HG03103 (cell line): ENCODE results near the gene OR51I2.

Experiments used
- ATAC-seq: cut with Tn5 transposase; IDR thresholded peaks from one replicate; pipeline ENCODE4 v1.9.1; 2021; ENCODE audit warnings: low read depth; ENCODE audit not compliant: unreplicated experiment

The OR51I2 gene, protein sequence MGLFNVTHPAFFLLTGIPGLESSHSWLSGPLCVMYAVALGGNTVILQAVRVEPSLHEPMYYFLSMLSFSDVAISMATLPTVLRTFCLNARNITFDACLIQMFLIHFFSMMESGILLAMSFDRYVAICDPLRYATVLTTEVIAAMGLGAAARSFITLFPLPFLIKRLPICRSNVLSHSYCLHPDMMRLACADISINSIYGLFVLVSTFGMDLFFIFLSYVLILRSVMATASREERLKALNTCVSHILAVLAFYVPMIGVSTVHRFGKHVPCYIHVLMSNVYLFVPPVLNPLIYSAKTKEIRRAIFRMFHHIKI

DNA sequence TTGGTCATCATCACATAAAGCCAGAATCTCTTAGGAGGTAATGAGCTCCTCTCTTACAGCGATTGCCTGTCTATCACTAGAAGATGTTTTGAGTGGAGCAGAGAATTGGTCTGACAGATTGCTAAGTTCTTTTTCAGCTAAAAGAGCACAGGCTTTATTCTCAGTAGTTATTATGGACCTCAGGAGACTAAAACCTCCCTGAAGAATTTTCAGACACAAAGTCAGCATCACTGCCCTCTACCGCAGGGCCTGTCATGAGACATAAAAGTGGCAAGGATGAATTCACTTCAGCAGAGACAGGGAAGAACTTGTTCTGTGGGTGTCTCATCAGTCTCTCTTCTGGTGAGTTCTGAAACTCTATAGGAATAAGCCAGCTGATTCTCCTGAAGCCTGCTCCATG is at the start of gene OR51I2:
TSS of gene OR51I2 (plus strand) at position 301 of the 400 bp plus-strand sequence. CDS start 4,166 bp downstream, outside the sequence.
- ATAC-seq, result no peak

DNA sequence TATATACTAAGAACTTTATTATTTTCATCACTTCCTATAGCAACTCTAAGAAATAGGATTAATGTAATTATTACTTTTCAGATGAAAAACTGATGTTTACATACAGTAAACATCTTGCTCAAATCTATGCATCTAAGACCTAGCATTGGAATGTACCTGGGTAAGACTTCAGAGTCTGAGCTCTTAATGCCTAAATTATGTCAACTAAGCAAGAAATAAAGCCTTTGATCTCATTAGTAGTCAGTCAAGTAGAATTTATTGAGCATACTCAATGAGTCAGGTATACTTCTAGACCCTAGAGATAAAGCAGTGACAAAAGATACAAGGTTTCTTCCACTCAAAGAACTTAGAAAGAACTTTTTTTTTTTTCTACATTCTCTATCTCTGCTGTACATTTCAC is 44.0 kb upstream of the OR51I2 start:
- ATAC-seq, result no peak

DNA sequence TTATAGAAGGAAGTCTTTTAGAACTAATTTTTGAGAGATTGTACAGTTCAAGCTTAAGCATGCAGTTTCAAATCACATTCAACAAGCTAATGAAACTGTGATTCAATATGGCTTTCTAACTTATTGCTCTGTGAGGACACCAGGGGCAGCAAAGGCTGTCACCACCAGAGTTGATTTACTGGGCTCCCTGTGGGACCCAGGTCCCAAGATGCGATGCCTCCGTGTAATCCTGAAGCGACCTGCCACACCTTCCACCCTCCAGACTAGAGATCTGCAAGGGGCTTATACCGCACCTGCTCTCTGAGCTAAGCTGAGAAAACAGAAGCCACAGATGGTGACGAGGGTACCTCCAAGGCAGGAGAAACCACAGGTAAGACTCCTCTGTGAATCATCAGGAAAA is 28.1 kb upstream of the OR51I2 start:
- no peak for ATAC-seq

GRCh38 chr11:5421811-5422210 is 27.3 kb upstream of the OR51I2 start, which contains the start of gene OR51Q1:
OR51Q1 (plus strand) TSS chr11:5422111; CDS start chr11:5422201, 90 bp downstream.
- no peak for ATAC-seq

DNA sequence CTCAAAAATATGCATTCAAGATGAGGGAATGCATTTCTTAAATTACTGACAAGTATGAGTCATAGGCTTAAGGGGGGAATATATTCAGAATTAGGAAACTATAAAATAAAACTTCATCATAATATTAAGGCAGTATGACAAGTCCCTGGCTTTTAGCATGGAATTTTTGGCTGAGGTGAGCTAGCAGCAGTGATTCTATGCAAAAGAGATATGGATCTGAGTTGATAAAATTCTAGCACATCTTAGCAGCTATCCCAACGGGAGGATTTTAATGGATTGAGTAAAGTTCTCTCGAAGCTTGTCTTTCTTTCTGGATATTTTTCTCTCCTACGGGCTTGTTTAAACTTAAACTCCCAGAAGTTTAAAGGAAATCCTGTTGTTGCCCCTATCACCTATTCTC is 26.0 kb upstream of the OR51I2 start:
- no peak for ATAC-seq

DNA sequence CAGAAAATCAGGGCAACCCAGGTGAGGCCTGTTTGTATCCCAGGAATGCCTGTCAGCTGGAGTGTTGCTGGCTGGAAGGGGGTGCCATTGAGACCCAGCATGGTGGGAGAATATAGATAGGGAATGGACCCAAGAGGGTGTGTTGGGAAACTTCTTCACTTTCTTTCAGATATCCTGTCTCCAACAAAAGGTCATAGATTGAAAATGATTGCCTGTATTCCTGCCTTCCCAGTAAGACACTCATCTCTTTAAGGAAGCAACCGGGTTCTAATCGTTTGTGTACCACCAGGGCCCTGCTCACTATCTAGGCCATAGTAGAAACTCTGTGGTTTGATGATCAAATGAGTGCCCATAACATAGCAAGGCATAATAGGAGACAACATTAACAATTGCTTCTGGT is 7.7 kb upstream of the OR51I2 start, which contains the start of gene OR51I1:
TSS of gene OR51I1 (minus strand) at position 101 of the 400 bp plus-strand sequence. CDS start at position 101, 0 bp downstream.
- no peak for ATAC-seq

GRCh38 chr11:5443835-5444393 is 5.2 kb upstream of the OR51I2 start:
- ATAC-seq, result no peak

GRCh38 chr11:5449432-5449831 is 309 bp downstream of the OR51I2 start:
- no peak for ATAC-seq

- ATAC-seq, result no peak
These were observed 12.0 kb downstream of the OR51I2 start for GRCh38 chr11:5460983-5461621.

DNA sequence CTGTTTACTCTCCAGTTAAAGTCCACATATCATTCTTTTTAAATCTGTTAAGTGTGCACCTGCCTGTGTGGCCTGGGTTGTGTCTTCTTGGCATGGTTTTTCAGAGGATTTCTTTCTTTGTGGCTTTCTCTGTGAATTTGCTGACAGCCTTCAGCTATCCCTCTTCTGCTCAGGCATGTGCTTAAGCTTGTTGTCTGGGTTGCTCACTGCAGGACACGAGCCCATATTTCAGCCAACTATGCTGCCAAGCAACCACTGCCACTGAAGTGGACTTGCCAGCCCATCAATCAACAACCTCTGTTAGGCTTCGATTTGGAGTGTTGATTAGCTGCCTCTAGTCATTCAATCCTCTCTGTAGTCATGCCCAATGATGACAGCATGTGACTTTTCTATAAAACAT is 18.4 kb downstream of the OR51I2 start:
- no peak for ATAC-seq

GRCh38 chr11:5473921-5474320 is 24.8 kb downstream of the OR51I2 start:
- ATAC-seq, result no peak

DNA sequence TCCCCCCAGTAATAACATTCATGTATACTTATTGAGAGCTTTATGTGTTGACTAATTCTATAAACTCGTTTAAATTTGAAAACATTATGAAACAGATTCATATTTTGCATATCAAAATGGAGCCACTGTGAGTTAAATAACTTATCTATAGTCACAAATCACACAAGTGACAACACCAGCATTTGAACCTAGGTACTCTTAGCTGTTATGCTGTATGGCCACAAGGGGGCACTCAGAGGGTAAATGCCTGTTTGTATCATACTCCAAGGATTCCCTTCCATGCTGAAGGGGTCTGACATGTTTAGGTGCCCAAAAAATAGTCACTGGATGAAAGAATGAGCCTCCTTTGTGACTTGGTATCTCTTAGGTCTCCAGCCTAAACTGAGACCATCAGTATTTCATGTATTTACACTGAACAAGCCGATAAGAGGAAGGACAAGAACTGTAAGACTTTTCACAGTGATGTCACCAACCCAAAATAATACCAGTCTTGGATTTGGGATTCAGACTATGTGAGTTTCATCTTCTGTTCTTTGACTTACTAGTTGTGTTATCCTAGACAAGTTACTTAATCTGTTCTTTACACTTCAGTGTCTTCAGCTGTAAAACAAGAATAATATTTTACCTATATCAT is 27.2 kb downstream of the OR51I2 start:
- peak; percentile 94 for ATAC-seq

DNA sequence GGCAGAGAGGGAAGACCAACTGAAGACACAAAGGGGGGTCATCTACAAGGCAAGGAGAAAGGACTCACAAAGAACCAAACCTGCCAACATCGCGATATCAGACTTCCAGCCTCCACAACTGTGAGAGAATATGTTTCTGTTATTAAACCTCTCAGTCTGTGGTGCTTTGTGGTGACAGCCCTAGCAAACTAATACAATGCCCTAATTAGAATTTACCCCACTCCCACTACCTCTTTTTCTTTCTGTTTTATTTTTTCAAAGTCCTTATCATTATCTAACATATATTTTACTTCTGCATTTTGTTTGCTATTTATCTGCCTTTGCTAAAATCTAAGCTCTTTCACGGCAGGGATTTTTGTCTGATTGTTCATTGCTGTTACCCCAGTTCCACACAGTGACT is 36.9 kb downstream of the OR51I2 start:
- ATAC-seq, result no peak

GRCh38 chr11:5486421-5486820 is 37.3 kb downstream of the OR51I2 start:
- no peak for ATAC-seq

- no peak for ATAC-seq
These were observed 39.3 kb downstream of the OR51I2 start, which contains the start of gene OR52D1 for GRCh38 chr11:5488385-5488784. OR52D1 (plus strand) TSS chr11:5488685; CDS start chr11:5488707, 22 bp downstream.

DNA sequence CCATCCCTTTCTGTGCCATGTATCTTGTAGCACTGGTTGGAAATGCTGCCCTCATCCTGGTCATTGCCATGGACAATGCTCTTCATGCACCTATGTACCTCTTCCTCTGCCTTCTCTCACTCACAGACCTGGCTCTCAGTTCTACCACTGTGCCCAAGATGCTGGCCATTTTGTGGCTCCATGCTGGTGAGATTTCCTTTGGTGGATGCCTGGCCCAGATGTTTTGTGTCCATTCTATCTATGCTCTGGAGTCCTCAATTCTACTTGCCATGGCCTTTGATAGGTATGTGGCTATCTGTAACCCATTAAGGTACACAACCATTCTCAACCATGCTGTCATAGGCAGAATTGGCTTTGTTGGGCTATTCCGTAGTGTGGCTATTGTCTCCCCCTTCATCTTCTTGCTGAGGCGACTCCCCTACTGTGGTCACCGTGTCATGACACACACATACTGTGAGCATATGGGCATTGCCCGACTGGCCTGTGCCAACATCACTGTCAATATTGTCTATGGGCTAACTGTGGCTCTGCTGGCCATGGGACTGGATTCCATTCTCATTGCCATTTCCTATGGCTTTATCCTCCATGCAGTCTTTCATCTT is 39.8 kb downstream of the OR51I2 start:
- no peak for ATAC-seq

DNA sequence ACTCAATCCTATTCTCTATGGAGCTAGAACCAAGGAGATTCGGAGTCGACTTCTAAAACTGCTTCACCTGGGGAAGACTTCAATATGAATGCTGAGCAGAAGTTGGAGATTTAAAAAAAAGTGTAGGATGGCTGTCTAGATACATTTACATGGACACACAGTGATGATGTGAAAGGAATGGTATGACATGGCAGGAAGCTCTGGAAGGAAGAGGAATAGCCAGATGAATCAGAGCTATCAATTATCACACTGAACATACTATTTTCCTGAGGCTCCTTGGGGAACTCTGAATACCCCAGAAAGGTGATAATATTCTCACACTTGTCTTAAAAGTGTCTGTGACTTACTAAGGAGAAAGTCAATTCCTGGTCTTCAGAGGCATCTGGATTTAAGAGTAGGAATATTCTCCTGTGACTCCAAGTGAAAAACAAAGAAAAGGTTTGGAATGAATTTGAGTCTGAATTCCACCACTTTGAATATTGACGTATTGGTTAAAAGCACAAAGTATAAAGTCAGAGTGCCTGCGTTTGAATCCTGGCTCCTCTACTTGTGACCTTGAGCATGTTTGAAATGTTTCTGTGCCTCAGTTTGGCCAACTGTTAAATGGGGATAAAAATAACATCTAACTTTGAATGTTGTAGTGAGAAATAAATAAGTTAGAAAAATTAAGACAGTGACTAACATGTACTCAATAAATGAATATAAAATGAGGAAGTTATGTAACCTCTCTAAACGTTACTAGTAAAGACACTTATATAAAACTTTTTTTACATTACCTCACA is 40.6 kb downstream of the OR51I2 start:
- no peak for ATAC-seq

DNA sequence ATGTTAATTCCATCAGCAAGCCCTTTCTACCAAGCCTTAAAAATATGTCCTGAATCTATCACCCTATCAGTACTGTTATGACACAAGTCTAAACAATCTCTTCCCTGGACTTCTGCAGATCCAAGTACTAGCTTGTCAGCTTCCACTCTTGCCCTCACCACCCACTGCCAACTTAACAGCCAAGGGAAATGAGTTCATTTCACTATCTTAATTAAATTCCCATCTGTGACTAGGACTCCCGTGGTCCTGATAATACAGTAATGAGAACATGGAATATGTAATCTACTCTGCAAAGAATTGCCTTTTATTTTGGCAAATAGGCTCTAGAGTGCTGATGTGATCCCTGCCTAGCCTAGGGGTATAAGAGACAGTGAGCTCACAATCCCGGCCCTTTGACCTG is 50.5 kb downstream of the OR51I2 start:
- ATAC-seq, result no peak

DNA sequence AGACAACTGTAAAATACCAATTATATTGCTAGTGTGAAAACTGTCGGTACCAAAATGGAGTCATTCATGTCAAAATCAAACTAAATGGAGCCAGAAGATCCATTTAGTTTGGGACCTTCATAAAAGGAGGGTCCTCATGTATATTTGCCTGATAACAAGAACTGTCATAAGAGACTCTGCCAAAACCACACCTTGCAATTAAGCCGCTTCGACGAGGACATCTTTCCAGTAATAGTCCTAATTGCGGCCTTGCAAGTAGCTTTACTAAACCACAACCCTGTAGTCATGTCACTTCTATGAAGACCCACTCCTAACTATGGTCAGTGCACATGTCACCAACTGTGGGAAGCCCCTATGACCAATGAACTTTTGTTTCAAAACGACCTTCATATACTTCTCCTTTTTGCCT is 51.3 kb downstream of the OR51I2 start:
- no peak for ATAC-seq

GRCh38 chr11:5504403-5504921 is 55.3 kb downstream of the OR51I2 start:
- ATAC-seq, result no peak
